MV-4-11 (cell line): ENCODE results near the gene MTTP.
A peak's percentile ranks its signal among the peaks of the same experiment; 100 is the strongest.
"Not testable (repeated sequence)": the region's sequence is repeated elsewhere in the genome, so short reads cannot be mapped to it uniquely, and the experiment has no call there.

Source experiments
- DNase-seq: peaks from one replicate; lab custom pipeline; 2025; lab: John Stamatoyannopoulos, UW

The MTTP gene

DNA sequence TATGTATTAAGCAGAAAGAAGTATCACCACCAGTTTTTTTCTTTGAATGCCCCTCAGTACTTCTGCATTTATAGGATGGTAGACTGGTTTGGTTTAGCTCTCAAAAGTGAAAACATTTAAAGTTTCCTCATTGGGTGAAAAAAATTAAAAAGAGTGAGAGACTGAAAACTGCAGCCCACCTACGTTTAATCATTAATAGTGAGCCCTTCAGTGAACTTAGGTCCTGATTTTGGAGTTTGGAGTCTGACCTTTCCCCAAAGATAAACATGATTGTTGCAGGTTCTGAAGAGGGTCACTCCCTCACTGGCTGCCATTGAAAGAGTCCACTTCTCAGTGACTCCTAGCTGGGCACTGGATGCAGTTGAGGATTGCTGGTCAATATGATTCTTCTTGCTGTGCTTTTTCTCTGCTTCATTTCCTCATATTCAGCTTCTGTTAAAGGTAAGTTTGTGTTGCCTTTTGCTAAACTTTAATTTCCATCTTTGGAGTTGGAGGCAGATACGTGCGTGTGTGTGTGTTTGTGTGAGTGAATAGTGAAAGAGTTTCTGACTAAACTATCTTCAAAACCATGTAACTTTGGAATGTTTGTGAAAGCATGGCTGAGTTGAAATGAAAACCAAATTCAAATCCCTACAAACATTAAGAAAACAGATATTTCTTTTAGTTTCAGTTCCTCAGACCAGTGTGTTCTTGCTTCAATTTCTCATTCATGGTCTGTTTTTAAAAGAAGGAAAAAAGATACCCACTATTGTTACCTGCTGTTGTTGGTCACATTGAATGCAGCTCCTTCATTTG is at the start of gene MTTP:
TSS of gene MTTP (plus strand) at position 295 of the 795 bp plus-strand sequence. CDS start at position 381, 86 bp downstream.
- peak; percentile 31 for DNase-seq

DNA sequence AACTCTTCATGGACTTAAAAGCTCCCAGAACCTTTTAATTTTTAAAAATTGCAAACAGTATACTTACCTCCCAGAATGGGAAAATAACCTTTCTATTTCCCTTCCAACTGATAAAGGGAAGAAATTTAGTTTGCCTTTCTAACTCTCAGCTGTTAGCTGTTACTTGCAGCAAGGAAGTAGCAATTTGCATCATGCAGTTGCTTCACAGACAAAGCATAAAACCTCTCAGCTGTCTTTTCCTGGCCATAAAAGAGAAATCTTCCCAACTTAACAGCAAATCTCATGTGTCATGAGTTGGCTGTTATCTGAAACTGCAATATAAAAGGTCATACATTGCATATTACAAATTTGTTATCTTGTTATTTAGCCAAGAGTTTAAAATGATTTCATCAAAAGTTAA is 45.4 kb upstream of the MTTP start:
- peak; percentile 1 for DNase-seq

GRCh38 chr4:99529956-99530355 is 44.7 kb upstream of the MTTP start:
- no peak for DNase-seq

DNA sequence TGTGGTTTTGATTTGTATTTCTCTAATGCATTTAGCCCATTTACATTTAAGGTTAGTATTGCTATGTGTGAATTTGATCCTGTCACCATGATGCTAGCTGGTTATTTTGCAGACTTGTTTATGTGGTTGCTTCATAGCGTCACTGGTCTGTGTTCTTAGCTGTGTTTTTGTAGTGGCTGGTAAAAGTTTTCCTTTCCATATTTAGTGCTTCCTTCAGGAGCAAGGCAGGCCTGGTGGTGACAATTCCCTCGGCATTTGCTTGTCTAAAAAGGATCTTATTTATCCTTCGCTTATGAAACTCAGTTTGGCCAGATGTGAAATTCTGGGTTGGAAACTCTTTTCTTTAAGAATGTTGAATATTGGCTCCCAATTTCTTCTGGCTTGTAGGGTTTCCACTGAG is 39.9 kb upstream of the MTTP start:
- not testable (repeated sequence) for DNase-seq

- no peak for DNase-seq
Observed at GRCh38 chr4:99536271-99536670, 38.4 kb upstream of the MTTP start.

DNA sequence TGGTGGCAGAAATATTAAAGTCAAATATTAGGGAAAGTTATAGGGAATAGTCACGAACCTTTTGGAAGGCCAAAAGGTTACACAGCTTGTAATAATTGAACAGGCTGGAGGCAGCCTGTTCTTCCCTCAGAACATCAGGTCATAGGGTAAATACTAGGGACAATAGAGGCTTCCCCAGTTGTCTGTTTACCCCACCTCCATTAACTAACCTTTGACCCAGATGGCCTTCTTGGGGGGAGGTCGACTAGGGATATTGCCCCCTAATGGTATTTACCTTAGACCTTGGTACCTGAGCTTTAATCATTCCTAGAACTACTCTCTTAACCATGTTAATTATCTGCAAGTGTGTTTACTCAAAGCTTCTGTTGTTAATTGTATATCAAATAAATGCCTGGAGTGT is 37.8 kb upstream of the MTTP start:
- DNase-seq = no peak

DNA sequence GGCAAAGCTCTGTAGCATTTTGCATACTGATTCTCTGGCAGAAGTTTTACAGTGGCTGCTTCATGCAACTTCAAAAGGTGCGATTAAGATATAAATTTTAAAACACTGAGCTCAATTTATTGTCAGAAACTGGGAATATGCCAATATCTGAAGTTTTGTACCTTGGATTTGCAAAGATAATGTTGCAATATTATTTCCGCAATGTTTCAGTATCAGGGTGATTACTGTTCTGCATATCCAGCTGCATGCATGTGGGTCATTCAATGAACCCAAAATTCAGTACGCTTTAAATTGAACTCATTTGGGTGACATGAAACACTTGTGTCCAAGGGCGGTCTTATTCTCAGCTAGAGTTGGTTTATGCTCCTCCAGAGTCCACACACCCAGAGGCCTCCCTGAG is 37.0 kb upstream of the MTTP start:
- no peak for DNase-seq

GRCh38 chr4:99540277-99540939 is 34.2 kb upstream of the MTTP start:
- DNase-seq = no peak

GRCh38 chr4:99552872-99553271 is 21.8 kb upstream of the MTTP start:
- no peak for DNase-seq

- DNase-seq = peak; percentile 97
Observed at GRCh38 chr4:99563310-99564186, 11.1 kb upstream of the MTTP start, which contains the start of gene TRMT10A. Gene TRMT10A, minus strand, starts transcription at chr4:99564039. Its CDS starts 4,701 bp downstream, at chr4:99559338.

DNA sequence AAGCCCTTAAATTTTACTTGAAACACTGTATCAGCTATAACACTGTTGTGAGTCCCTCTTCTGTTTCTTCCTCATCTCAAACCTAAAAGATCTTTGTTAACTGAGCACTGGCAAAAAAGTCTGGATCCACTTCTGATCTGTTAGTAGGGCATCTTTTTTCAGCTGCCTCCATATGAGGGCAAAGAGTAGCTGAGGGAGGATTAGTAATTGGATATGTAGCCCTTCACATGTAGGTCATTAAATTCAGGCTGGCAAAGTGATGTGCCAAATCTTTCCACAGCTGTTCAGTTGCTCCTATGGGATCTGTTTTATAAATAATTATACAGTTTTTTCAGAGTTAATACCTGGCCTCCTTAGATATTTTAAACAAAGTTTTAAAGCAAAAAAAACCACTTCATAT is 9.7 kb upstream of the MTTP start:
- no peak for DNase-seq

GRCh38 chr4:99571883-99572282 is 2.7 kb upstream of the MTTP start:
- DNase-seq = no peak

DNA sequence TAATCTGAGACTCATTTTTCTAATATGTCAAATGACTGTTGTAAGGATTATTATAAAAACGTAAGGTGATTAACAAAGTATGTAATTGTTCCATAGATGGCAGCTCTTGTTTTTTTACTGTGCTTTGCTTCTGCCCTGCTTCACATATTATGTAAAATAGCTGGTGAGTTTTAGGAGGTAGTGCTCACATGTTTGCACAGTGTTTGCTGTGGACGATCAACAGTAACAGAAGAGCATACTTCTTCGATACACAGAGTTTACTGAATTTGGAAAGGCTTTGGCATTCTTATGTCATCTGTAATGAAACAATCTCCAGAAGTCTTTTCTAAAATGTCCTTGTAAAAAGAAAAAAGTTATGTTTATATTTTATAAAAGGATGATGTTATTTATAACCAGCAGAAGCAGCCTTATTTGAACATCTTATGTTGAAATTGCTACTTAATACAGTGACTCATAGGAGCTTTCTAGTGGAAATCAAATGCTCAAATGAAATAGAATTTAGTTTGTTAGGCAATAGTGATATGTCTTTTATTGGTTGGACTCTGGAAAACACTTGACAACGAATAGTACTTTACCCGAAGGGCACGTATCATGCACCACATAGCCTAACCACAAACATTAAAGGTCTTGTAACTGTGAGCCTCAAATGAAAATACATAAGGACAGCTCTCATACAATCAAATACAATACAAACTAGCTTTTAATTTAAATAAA is 1.9 kb upstream of the MTTP start:
- DNase-seq = no peak

GRCh38 chr4:99573735-99574368 is 772 bp upstream of the MTTP start:
- DNase-seq = no peak

DNA sequence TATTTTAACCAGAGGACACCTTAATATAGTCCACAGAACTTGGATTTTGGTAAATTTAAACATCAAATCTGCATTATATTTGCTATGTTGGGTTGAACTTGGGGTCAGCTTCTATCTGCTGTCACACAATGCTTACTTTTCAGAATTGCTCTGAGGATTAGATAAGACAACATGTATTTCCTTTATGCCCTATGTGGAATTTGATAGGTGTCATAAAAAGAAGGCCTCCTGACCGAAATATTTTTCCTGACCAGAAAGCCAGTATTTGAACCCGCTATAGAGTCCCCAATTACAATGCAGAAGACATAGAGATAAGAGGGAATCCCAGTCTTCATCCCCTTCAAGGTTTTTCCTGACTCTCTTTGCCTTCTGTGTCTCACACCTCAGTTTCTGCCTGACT is 4.1 kb downstream of the MTTP start:
- no peak for DNase-seq

- DNase-seq = no peak
Observed at GRCh38 chr4:99585516-99585915, 10.9 kb downstream of the MTTP start.

DNA sequence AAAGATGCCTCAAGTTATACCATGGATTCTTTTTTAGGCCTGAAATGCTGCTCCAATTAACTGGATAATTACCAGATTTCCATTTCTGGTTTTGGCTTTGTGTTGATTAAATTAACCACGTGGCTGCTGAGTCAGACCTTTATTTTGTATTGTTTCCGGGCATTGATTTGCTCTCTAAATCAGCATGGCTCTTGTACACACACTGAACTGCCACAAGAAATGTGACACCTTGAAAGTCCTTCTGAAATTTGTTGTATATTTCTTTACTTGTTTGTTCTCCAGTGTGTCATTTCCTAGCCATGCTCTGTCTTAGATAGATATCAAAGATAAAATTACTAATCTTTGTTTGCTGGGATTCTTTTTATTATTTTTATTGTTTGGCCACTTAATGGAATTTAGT is 11.7 kb downstream of the MTTP start:
- no peak for DNase-seq

GRCh38 chr4:99586797-99587196 is 12.2 kb downstream of the MTTP start:
- no peak for DNase-seq

- no peak for DNase-seq
Observed at GRCh38 chr4:99587309-99587708, 12.7 kb downstream of the MTTP start.

GRCh38 chr4:99587803-99588202 is 13.2 kb downstream of the MTTP start:
- no peak for DNase-seq

- no peak for DNase-seq
Observed at GRCh38 chr4:99591757-99592156, 17.1 kb downstream of the MTTP start.
